Epithelial cell of proximal tubule (primary cell): ENCODE results near the gene SLC8A1. TPM values are rescaled to one million over a fixed set of nuclear protein-coding genes. Genes with fewer than 3 reads are reported as not detected.

ENCODE experiments used
- DNase-seq: peaks from one replicate; pipeline ENCODE4 v3.0.0-alpha.2; 2011; ENCODE audit warnings: low read depth
- H3K4me3 ChIP-seq: 2 replicates; pipeline ENCODE4 v1.5.1; 2011; ENCODE audit warnings: low read depth, mild to moderate bottlenecking, low read length
- total RNA-seq: library from RNA; depleted of rRNA; stranded (reverse); fragments of >200 nt; gene quantifications from 2 replicates; pipeline ENCODE4 v1.2.3, GENCODE V29; 2015
- TF ChIP-seq, protein P1 (sequence below): conservative IDR thresholded peaks from 2 replicates; pipeline ENCODE4 v1.5.1; 2012; ENCODE audit warnings: low read depth, mild to moderate bottlenecking, low read length

SLC8A1 gene
- total RNA-seq, result 4.8 and 10.6 TPM in 2 replicates

GRCh38 chr2:40451918-40452605 is at the start of gene SLC8A1:
TSS of gene SLC8A1 (minus strand) at chr2:40452090.
- TF ChIP-seq, protein P1, sequence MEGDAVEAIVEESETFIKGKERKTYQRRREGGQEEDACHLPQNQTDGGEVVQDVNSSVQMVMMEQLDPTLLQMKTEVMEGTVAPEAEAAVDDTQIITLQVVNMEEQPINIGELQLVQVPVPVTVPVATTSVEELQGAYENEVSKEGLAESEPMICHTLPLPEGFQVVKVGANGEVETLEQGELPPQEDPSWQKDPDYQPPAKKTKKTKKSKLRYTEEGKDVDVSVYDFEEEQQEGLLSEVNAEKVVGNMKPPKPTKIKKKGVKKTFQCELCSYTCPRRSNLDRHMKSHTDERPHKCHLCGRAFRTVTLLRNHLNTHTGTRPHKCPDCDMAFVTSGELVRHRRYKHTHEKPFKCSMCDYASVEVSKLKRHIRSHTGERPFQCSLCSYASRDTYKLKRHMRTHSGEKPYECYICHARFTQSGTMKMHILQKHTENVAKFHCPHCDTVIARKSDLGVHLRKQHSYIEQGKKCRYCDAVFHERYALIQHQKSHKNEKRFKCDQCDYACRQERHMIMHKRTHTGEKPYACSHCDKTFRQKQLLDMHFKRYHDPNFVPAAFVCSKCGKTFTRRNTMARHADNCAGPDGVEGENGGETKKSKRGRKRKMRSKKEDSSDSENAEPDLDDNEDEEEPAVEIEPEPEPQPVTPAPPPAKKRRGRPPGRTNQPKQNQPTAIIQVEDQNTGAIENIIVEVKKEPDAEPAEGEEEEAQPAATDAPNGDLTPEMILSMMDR, result no peak
- H3K4me3 ChIP-seq, result peak within 1 kb of the TSS; percentile 59
- DNase-seq, result no peak

- TF ChIP-seq, protein P1, result no peak
- no peak overlapping the region for H3K4me3 ChIP-seq
- DNase-seq, result no peak
These were observed 47.5 kb upstream of the SLC8A1 start for GRCh38 chr2:40499437-40499836.

DNA sequence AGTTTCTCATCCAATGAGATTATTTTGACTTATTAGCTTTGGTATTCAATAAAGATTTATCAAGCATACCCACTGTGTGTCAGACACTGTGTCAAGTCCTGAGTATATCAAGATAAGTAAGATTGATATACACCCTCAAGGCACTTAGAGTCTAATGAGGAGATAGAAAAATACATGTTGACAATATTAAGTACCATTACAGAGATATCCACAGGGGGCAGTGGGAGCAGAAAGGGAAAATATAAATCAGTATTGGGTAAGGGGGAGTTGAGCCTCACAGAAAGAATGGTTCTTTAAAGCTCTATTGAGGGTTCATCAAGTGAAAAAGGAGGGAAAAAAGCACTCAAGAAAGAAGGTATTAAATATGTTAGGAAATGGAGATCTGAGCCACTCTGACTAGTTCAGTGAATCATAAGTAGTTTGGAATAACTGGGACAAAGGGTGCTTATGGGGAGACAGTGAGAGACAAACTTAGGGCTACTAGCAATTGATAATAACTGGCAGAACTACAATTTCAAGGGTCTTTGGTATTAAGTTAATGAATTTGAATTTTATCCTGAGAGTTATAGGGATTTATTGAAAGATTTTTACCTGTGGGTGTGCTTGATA is 45.5 kb upstream of the SLC8A1 start:
- no peak overlapping the region for H3K4me3 ChIP-seq
- DNase-seq, result no peak
- TF ChIP-seq, protein P1, result peak; percentile 18

GRCh38 chr2:40489678-40489960 is 37.7 kb upstream of the SLC8A1 start:
- TF ChIP-seq, protein P1, result no peak
- no peak for DNase-seq
- peak overlapping the region; percentile 26 for H3K4me3 ChIP-seq

- peak overlapping the region; percentile 26 for H3K4me3 ChIP-seq
- no peak for DNase-seq
- TF ChIP-seq, protein P1, result no peak
These were observed 37.2 kb upstream of the SLC8A1 start for GRCh38 chr2:40488927-40489677.

GRCh38 chr2:40488101-40488601 is 36.3 kb upstream of the SLC8A1 start:
- TF ChIP-seq, protein P1, result peak; percentile 64
- H3K4me3 ChIP-seq, result peak overlapping the region; percentile 25
- peak; percentile 51 for DNase-seq
